ENCODE measurements around the gene SURF6. TPM values are rescaled to one million over a fixed set of nuclear protein-coding genes. Genes with fewer than 3 reads are reported as not detected.
"Not testable (repeated sequence)": the region's sequence is repeated elsewhere in the genome, so short reads cannot be mapped to it uniquely, and the experiment has no call there.

The SURF6 gene
- total RNA-seq, 1 donor from 2014 or later: 22.9 TPM

DNA sequence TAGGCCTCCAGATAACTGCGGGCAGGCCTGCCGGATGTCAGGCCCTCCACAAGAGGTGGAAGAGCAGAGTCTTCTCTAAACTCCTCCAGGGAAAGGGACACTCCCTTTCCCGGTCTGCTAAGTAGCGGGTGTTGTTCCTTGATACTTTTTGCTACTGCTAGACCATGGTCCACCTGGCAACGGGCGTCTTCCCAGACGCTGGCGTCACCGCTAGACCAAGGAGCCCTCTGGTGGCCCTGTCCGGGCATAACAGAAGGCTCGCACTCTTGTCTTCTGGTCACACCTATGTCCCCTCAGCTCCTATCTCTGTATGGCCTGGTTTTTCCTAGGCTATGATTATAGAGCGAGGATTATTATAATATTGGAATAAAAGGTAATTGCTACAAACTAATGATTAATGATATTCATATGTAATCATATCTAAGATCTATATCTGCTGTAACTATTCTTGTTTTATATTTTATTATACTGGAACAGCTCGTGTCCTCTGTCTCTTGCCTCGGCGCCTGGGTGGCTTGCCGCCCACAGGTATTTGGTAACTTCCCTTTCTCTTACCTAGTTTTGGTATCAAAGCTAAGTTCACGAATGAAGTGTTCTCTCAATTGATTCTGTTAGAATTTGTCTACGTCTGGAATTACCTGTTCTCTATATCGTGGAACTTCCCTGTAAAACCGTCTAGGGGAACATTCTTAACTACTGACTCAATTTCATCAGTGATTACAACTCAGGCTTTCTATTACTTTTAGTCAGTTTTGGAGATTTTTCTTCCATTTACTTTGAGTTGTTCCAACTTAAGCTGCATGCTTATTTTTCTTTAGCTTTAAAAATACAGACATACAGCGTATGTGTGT lies 6.5 kb downstream of the SURF6 start:
- DNase-seq (ENCODE audit: extremely low read depth, low read depth, low spot score): not testable (repeated sequence)

DNA sequence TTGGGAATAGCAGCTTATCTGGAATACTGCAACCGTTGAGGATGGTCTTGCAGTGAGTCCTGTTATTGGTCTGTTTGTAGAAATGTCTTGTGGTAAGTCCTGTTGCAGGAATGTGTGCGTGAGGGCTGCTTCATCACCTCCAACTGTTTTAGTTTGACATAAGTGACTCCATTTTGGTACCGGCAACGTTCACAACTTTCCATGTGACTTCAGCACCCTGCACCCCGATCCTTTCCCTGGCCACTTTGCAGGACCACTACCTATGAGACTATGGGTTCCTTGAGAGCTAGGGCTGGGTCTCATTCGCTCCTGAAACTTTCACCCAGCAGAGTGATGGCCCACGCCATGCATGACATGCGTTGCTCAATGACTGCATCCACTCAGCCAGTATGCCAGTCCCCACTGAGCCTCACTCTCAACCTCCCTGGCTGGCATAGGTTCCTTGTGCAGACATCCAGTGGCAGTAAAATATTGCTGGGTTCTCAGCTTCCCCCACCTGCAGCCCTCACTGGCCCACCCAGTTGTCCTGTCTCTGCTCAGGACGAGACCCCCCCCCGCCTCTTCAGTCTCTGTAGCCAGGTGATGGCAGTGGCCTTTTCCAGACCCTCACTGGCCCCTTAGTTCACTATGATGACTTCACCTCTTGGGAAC lies 8.0 kb downstream of the SURF6 start:
- no peak for DNase-seq (ENCODE audit: extremely low read depth, low read depth, low spot score)

- DNase-seq (ENCODE audit: extremely low read depth, low read depth, low spot score): not testable (repeated sequence)
Observed at GRCh38 chr9:133327021-133327420, 9.0 kb downstream of the SURF6 start.

- no peak for DNase-seq (ENCODE audit: extremely low read depth, low read depth, low spot score)
Observed at GRCh38 chr9:133323991-133324703, 11.8 kb downstream of the SURF6 start.

- DNase-seq (ENCODE audit: extremely low read depth, low read depth, low spot score): no peak
Observed at GRCh38 chr9:133323211-133323610, 12.8 kb downstream of the SURF6 start.

DNA sequence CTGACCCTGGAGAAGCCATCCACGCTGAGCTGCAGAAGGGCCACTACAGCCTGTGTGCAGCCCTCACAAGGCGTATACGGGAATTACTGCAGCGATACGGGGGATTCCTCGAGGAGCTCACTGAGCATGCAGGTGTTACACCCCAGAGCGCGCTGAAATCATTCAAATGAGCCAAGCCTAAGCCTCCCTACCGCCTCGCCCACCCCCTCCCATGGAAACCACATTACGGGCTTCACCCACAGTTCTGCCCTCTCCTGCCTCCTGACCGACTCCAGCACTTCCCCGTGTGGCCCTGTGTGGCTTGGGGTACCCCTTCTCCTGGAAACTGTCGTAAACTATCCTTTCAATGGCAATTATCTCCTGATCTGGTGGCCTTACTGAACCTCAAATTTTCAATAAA lies 13.3 kb downstream of the SURF6 start:
- DNase-seq (ENCODE audit: extremely low read depth, low read depth, low spot score): no peak

- DNase-seq (ENCODE audit: extremely low read depth, low read depth, low spot score): no peak
Observed at GRCh38 chr9:133321411-133321935, 14.5 kb downstream of the SURF6 start.

- no peak for DNase-seq (ENCODE audit: extremely low read depth, low read depth, low spot score)
Observed at GRCh38 chr9:133320421-133320881, 15.5 kb downstream of the SURF6 start.

GRCh38 chr9:133317551-133317950 lies 18.4 kb downstream of the SURF6 start:
- not testable (repeated sequence) for DNase-seq (ENCODE audit: extremely low read depth, low read depth, low spot score)

DNA sequence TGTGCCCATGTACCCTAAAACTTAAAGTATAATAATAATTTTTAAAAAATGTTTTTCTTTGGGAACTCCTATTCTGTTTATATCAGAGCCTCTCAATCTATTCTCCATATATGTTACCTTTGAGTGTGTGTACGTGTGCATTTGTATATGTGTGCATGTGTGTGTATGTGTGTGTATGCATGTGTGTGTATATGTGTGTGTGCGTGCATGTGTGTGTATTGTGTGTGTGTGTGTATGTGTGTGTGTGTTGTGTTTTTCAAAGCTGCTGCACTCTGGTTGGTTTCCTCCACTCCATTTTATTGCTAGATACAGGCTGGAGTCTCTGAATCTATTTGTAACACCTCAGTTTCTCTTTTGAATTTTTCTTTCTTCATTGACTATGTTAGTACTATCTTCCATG lies 20.0 kb downstream of the SURF6 start:
- no peak for DNase-seq (ENCODE audit: extremely low read depth, low read depth, low spot score)

- no peak for DNase-seq (ENCODE audit: extremely low read depth, low read depth, low spot score)
Observed at GRCh38 chr9:133309608-133310007, 26.4 kb downstream of the SURF6 start.

GRCh38 chr9:133307301-133307700 lies 28.7 kb downstream of the SURF6 start:
- DNase-seq (ENCODE audit: extremely low read depth, low read depth, low spot score): no peak

- no peak for DNase-seq (ENCODE audit: extremely low read depth, low read depth, low spot score)
Observed at GRCh38 chr9:133306242-133307204, 29.5 kb downstream of the SURF6 start.

DNA sequence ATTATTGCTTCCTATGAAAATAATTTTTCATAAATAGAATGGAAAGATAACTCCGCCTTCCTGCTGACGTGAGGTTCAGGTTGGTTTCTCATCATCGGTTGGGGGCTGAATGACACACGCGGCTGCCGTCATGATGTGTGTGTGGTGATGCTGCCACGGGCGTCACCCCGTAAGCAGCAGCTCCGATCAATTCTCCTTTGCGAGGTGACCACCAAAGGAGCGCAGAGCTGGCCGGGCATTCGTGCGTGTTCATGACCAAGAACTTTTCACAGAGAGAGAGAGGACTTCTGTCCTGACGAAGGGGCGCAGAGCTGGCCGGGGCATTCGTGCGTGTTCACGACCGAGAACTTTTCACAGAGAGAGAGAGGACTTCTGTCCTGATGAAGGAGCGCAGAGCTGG lies 30.3 kb downstream of the SURF6 start:
- no peak for DNase-seq (ENCODE audit: extremely low read depth, low read depth, low spot score)

- no peak for DNase-seq (ENCODE audit: extremely low read depth, low read depth, low spot score)
Observed at GRCh38 chr9:133304477-133305377, 31.3 kb downstream of the SURF6 start.

DNA sequence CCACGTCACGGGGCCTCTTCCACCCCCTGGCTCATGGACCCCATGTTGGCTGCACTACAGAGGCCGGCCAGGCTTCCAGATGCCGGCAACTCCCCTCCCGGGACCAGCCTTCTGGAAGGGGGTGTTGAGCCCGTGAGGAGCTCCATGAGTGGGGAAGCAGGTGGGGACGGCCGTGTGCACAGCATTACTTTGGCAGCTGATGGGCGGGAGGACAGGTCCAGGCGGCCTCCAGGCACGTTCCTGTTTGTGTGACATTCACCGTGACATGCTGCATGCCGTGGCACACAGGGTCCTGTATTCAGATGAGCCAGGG lies 31.9 kb downstream of the SURF6 start:
- DNase-seq (ENCODE audit: extremely low read depth, low read depth, low spot score): no peak

DNA sequence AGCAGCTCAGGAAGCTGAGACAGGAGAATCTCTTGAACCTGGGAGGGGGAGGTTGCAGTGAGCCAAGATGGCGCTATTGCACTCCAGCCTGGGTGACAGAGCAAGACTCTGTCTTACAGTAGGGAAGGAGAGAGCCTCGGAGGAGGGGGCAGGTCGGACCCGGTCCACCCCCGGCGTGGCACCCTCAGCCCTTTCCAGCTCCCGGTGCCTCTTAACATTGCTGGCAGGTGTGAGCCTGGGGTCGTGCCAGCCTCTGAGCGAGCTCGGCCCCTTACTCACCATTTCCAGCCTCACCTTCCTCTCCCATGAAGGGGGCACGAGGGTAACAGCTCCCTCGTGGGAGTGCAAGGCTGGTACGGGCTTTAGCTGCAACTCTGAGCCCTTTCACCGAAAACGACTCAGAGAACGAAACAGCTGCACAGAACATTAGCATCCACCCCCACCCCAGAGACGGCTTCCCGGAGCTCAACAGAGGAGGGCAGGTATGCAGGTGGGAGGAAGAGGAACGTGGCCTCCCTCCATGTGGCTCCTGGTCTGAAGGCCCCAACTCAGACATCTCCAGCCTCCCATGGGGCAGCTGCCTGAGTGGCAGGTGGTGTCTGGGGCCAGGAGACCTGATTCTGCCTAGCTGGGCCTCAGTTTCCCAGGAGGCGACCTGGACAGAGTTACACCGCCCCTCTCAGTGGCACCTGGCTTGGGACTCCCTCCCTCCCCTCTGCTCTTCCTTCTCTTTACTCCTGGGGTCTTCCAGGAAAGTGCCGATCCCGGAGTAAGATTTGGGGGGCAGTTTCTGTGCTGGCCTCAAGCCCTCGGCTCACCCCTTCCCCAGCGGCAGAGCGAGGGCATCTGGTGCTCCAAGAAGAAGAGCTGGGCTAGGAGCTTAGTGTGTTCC lies 32.5 kb downstream of the SURF6 start:
- no peak for DNase-seq (ENCODE audit: extremely low read depth, low read depth, low spot score)

All from glomerular endothelial cell (primary cell).